ENCODE results near the gene SERPINA9. TPM values are rescaled to one million over a fixed set of nuclear protein-coding genes. Genes with fewer than 3 reads are reported as not detected.

SERPINA9 gene
- total and polyA plus RNA-seq, 2 of the 8 experiments (the other 6 are each of a cell fraction or from before 2014, with no cell fraction given), result not detected

DNA sequence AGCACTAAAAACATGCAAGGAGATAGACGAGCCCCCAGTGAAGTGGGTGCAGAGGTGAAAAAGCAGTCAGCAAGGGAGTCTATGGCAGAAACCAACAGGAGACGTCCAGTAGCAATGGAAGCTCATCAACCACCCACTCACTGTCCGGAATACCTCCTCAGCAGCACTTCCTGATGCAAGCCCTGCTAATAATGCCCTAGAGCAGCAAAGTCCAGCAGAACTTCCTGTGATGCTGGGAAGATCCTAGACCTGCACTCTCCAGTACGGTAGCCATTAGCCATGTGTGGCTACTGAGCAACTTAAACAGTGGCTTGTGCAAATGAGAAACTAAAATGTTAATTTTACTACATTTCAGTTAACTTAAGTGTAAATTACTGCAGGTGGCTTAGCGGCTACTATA, 11.0 kb downstream of the SERPINA9 start:
- Histone ChIP-seq H3K36me3 (ENCODE audit: control insufficient read depth in 2 of 4, insufficient read depth in 4 of 4, low read length in 3 of 4) (no peaks in the 10 kb centered on the region), H3K23ac (ENCODE audit: insufficient read length) (no peak overlapping the region), H3K27me3 (replicated peaks in 1 of 4; ENCODE audit: control insufficient read depth in 3 of 4, extremely low read depth in 1 of 4, insufficient read depth in 3 of 4, low read length in 3 of 4) (no peaks in the 10 kb centered on the region), H3K79me2 (ENCODE audit: control insufficient read depth in 1 of 2, insufficient read depth in 2 of 2, low read length in 2 of 2) (no peaks in the 10 kb centered on the region), H4K8ac (ENCODE audit: extremely low read depth, insufficient read depth, low read length) (no peak overlapping the region), H3K27ac (ENCODE audit: low read depth, low read length) (no peak overlapping the region), H3K4me3 (ENCODE audit: extremely low read depth in 1 of 4, insufficient read depth in 2 of 4, low read depth in 3 of 4, low read length in 4 of 4) (no peak overlapping the region), H2AK5ac (ENCODE audit: low read depth, low read length) (no peak overlapping the region), H2BK20ac (ENCODE audit: low read length) (no peak overlapping the region), H3K4me2 (ENCODE audit: insufficient read depth in 1 of 2, low read depth in 2 of 2, low read length in 2 of 2) (no peak overlapping the region), H4K91ac (replicated peaks; ENCODE audit: insufficient read length, low read length) (no peak overlapping the region), H2BK120ac (replicated peaks; ENCODE audit: low read depth, low read length) (no peak overlapping the region), H4K20me1 (replicated peaks in 1 of 2; ENCODE audit: control insufficient read depth in 1 of 2, insufficient read depth in 2 of 2, low read length in 2 of 2) (no peaks in the 10 kb centered on the region), H2BK5ac (ENCODE audit: low read depth, low read length) (no peak overlapping the region), H2BK12ac (ENCODE audit: low read depth, low read length) (no peak overlapping the region), H3K9me3 (ENCODE audit: insufficient read depth in 2 of 2, low read depth in 1 of 2, low read length in 1 of 2) (peaks cover 14 to 15% of the 10 kb centered on the region in 2 experiments), H3K4me1 (replicated peaks in 1 of 4; ENCODE audit: control insufficient read depth in 3 of 4, insufficient read depth in 4 of 4, low read length in 3 of 4) (no peaks in the 10 kb centered on the region; a peak in 1 of 7 replicates), H3K14ac (ENCODE audit: insufficient read length) (no peak overlapping the region), H3K4ac (replicated peaks; ENCODE audit: insufficient read length, low read depth, low read length) (no peak overlapping the region), H3K79me1 (ENCODE audit: low read depth, low read length) (no peaks in the 10 kb centered on the region), H4K5ac (ENCODE audit: insufficient read length, low read depth, low read length) (no peak overlapping the region), H3K9ac (replicated peaks in 1 of 4; ENCODE audit: extremely low read depth in 1 of 4, low read depth in 3 of 4, low read length in 3 of 4) (no peak overlapping the region), H2AFZ (ENCODE audit: low read length) (no peak overlapping the region), H3K56ac (replicated peaks; ENCODE audit: insufficient read length, low read depth, low read length) (no peak overlapping the region), H3K18ac (ENCODE audit: extremely low read depth, low read length) (no peak overlapping the region), H3K23me2 (ENCODE audit: low read depth, low read length) (peaks cover 6% of the 10 kb centered on the region; the same call in 1 of the 2 replicates), H2BK15ac (ENCODE audit: low read length) (no peak overlapping the region)
- no peak for FAIRE-seq
- ChIA-PET CTCF (ENCODE audit: partially characterized antibody) (interaction anchor here (1.9 to 4.9 kb wide), 2 partner anchors 21 to 31 kb away, joined by 6 to 27 read pairs; no protein-coding TSS in a partner anchor), POLR2A (ENCODE audit: partially characterized antibody) (no interaction called here)
- WGBS, 2 experiments (ENCODE audit: extremely low coverage in 1 of 2, insufficient coverage in 1 of 2, insufficient read length in 1 of 2, insufficient replicate concordance in 2 of 2, low coverage in 1 of 2, low lambda C conversion rate in 2 of 2, missing lambda C conversion rate in 1 of 2), result 92% methylated on average over 5 of the region's 5 CpGs; no CpG with 5 or more reads in 1 of the 2 experiments
- DNase-seq (ENCODE audit: low read depth in 1 of 2, low spot score in 2 of 2), result no peak
- no peak for TF ChIP-seq FOSL1 (IDR thresholded peaks at IDR 0.05; ENCODE audit: insufficient read depth, low read depth, low read length)
- TF ChIP-seq POU5F1 (IDR thresholded peaks at IDR 0.05; ENCODE audit: low read depth, low read length), result no peak
- no peak for TF ChIP-seq GTF2F1 (IDR thresholded peaks at IDR 0.05; ENCODE audit: borderline replicate concordance, low read depth, low read length)
- no peak for TF ChIP-seq CHD2 (IDR thresholded peaks at IDR 0.05; ENCODE audit: low read length)
- TF ChIP-seq TEAD4 (IDR thresholded peaks at IDR 0.05; ENCODE audit: low read depth, low read length), result no peak
- no peak for TF ChIP-seq RFX5 (IDR thresholded peaks at IDR 0.05; ENCODE audit: borderline replicate concordance, low read depth, low read length)
- TF ChIP-seq TCF12 (IDR thresholded peaks at IDR 0.05; ENCODE audit: low read depth, low read length), result no peak
- no peak for TF ChIP-seq KDM5A (IDR thresholded peaks at IDR 0.05; ENCODE audit: low read length)
- TF ChIP-seq PHF8 (conservative IDR thresholded peaks at IDR 0.05; ENCODE audit: low read depth, low read length), result no peak
- TF ChIP-seq, protein P1, sequence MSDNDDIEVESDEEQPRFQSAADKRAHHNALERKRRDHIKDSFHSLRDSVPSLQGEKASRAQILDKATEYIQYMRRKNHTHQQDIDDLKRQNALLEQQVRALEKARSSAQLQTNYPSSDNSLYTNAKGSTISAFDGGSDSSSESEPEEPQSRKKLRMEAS (IDR thresholded peaks at IDR 0.05), result no peak

All from H1 (cell line).